HG02588 (cell line): ENCODE measurements around the gene WDR27.
"Not testable (repeated sequence)": the region's sequence is repeated elsewhere in the genome, so short reads cannot be mapped to it uniquely, and the experiment has no call there.

ENCODE experiments used
- ATAC-seq: cut with Tn5 transposase; IDR thresholded peaks from one replicate; pipeline ENCODE4 v1.9.1; 2021; ENCODE audit warnings: mild to moderate bottlenecking, moderate library complexity; ENCODE audit not compliant: unreplicated experiment

The WDR27 gene

GRCh38 chr6:169664227-169664626 lies 37.6 kb downstream of the WDR27 start:
- no peak for ATAC-seq

GRCh38 chr6:169663468-169663867 lies 38.4 kb downstream of the WDR27 start:
- ATAC-seq = no peak

- ATAC-seq = no peak
Observed at GRCh38 chr6:169661391-169661756, 40.5 kb downstream of the WDR27 start.

- no peak for ATAC-seq
Observed at GRCh38 chr6:169660751-169661390, 41.0 kb downstream of the WDR27 start.

GRCh38 chr6:169659820-169660610 lies 41.8 kb downstream of the WDR27 start:
- ATAC-seq = no peak

- ATAC-seq = no peak
Observed at GRCh38 chr6:169657284-169657610, 44.6 kb downstream of the WDR27 start.

GRCh38 chr6:169656546-169657283 lies 45.1 kb downstream of the WDR27 start:
- no peak for ATAC-seq

GRCh38 chr6:169654598-169655391 lies 47.0 kb downstream of the WDR27 start:
- ATAC-seq = peak; percentile 91

GRCh38 chr6:169653691-169654090 lies 48.1 kb downstream of the WDR27 start:
- no peak for ATAC-seq

GRCh38 chr6:169652896-169653295 lies 48.9 kb downstream of the WDR27 start:
- no peak for ATAC-seq

- ATAC-seq = no peak
Observed at GRCh38 chr6:169651498-169651897, 50.3 kb downstream of the WDR27 start.

- no peak for ATAC-seq
Observed at GRCh38 chr6:169650959-169651292, 50.9 kb downstream of the WDR27 start.

GRCh38 chr6:169650241-169650958 lies 51.4 kb downstream of the WDR27 start:
- no peak for ATAC-seq

GRCh38 chr6:169648617-169649016 lies 53.2 kb downstream of the WDR27 start:
- ATAC-seq = no peak

GRCh38 chr6:169648092-169648491 lies 53.7 kb downstream of the WDR27 start:
- no peak for ATAC-seq

- no peak for ATAC-seq
Observed at GRCh38 chr6:169647637-169648036, 54.2 kb downstream of the WDR27 start.

- ATAC-seq = no peak
Observed at GRCh38 chr6:169646906-169647567, 54.8 kb downstream of the WDR27 start.

- not testable (repeated sequence) for ATAC-seq
Observed at GRCh38 chr6:169645459-169645858, 56.4 kb downstream of the WDR27 start.

- no peak for ATAC-seq
Observed at GRCh38 chr6:169643521-169643920, 58.3 kb downstream of the WDR27 start.

GRCh38 chr6:169642455-169642854 lies 59.4 kb downstream of the WDR27 start:
- ATAC-seq = no peak
